Liver (tissue), 6 donors: ENCODE data around the gene FAM78B. TPM values are rescaled to one million over a fixed set of nuclear protein-coding genes. Genes with fewer than 3 reads are reported as not detected.

Experiments
- GABPA ChIP-seq, 2 donors: IDR thresholded peaks in 1 of 2; conservative IDR thresholded peaks in 1 of 2; 2 replicates each; pipeline ENCODE4 v1.6.1; 2016; ENCODE audit warnings: antibody characterized with exemption in 2 of 2, mild to moderate bottlenecking in 1 of 2, moderate library complexity in 1 of 2
- polyA plus RNA-seq, 2 donors: library from polyadenylated mRNA; stranded (reverse) in 1 of 2; unstranded in 1 of 2; fragments of 200-250 nt in 1 of 2; fragments of >200 nt in 1 of 2; fragmentation: Nextera tagmentation in 1 of 2; extraction: Ambion mirVana in 1 of 2; gene quantifications; one replicate each; pipeline versions ENCODE4 v1.2.1 to v1.2.3, GENCODE V29; 2013 to 2015
- small RNA-seq: library from RNA; depleted of rRNA; stranded (forward); fragments of <200 nt; gene quantifications from one replicate; pipeline ENCODE3, GENCODE V24; 2014
- total RNA-seq, 2 donors: library from RNA; depleted of rRNA; stranded (reverse); fragments of >200 nt; gene quantifications; one replicate each; pipeline ENCODE4 v1.2.3, GENCODE V29; 2014
- donor health status: healthy.
- donor health status: healthy.
- donor health status: healthy.

FAM78B gene
- total and polyA plus RNA-seq, 4 donors, result 0.14 to 0.92 (median 0.49) TPM

GRCh38 chr1:166020210-166020609 lies 146.6 kb downstream of the FAM78B start (continued):
- no peak for TF ChIP-seq GABPA (IDR thresholded peaks at IDR 0.05 in 1 of 2, conservative IDR thresholded peaks at IDR 0.05 in 1 of 2)

Small RNAs within 50 kb of the gene (small RNA-seq; reads per million reads assigned to genes)
- gene MIR921 (not detected), gene RNA5SP64 (not detected)
